ENCODE measurements around the gene EFNA4. TPM values are rescaled to one million over a fixed set of nuclear protein-coding genes. Genes with fewer than 3 reads are reported as not detected.

The EFNA4 gene
- total and polyA plus RNA-seq, 4 donors: 1.8 to 4.7 (median 3.3) TPM

GRCh38 chr1:155032886-155033285 lies 30.7 kb upstream of the EFNA4 start:
- Histone ChIP-seq H3K4me1 (ENCODE audit: control insufficient read depth in 4 of 4, insufficient read depth in 4 of 4, low read length in 3 of 4) (peaks cover 0 to under 1% (median 0%) of the 10 kb centered on the region in 4 donors), H3K4me3 (ENCODE audit: low read depth in 1 of 3, low read length in 3 of 3) (no peak overlapping the region), H3K27me3 (ENCODE audit: control insufficient read depth in 4 of 4, insufficient read depth in 4 of 4, low read length in 3 of 4) (no peaks in the 10 kb centered on the region), H3K9me3 (ENCODE audit: control insufficient read depth in 4 of 4, low read length in 3 of 4) (no peaks in the 10 kb centered on the region), H3K9ac (ENCODE audit: low read depth in 1 of 2, low read length in 2 of 2) (no peak overlapping the region), H3K36me3 (ENCODE audit: control insufficient read depth in 4 of 4, insufficient read depth in 3 of 4, low read depth in 1 of 4, low read length in 3 of 4) (no peaks in the 10 kb centered on the region), H3K27ac (ENCODE audit: low read depth in 1 of 2, low read length in 2 of 2) (no peak overlapping the region)
- WGBS: 95% methylated on average over 12 of the region's 12 CpGs
- DNase-seq (ENCODE audit: low spot score): no peak
- TF ChIP-seq TAF1 (conservative IDR thresholded peaks at IDR 0.05) (no peak), ATF3 (IDR thresholded peaks at IDR 0.05) (no peak), FOXA1 (IDR thresholded peaks at IDR 0.05) (no peak), JUND (IDR thresholded peaks at IDR 0.05) (no peak), RAD21 (IDR thresholded peaks at IDR 0.05) (no peak), SP1 (IDR thresholded peaks at IDR 0.05) (no peak), NR2F2 (IDR thresholded peaks at IDR 0.05) (no peak), EGR1 (IDR thresholded peaks at IDR 0.05; ENCODE audit: low read depth in 2 of 2) (no peak), HNF4A (conservative IDR thresholded peaks at IDR 0.05) (no peak), HNF4G (IDR thresholded peaks at IDR 0.05) (no peak), FOXA2 (IDR thresholded peaks at IDR 0.05) (no peak), YY1 (IDR thresholded peaks at IDR 0.05) (no peak), GABPA (IDR thresholded peaks at IDR 0.05 in 1 of 2, conservative IDR thresholded peaks at IDR 0.05 in 1 of 2) (no peak), RXRA (IDR thresholded peaks at IDR 0.05) (no peak)
- TF ChIP-seq, protein P1, sequence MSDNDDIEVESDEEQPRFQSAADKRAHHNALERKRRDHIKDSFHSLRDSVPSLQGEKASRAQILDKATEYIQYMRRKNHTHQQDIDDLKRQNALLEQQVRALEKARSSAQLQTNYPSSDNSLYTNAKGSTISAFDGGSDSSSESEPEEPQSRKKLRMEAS (IDR thresholded peaks at IDR 0.05): no peak
- TF ChIP-seq, protein P2, sequence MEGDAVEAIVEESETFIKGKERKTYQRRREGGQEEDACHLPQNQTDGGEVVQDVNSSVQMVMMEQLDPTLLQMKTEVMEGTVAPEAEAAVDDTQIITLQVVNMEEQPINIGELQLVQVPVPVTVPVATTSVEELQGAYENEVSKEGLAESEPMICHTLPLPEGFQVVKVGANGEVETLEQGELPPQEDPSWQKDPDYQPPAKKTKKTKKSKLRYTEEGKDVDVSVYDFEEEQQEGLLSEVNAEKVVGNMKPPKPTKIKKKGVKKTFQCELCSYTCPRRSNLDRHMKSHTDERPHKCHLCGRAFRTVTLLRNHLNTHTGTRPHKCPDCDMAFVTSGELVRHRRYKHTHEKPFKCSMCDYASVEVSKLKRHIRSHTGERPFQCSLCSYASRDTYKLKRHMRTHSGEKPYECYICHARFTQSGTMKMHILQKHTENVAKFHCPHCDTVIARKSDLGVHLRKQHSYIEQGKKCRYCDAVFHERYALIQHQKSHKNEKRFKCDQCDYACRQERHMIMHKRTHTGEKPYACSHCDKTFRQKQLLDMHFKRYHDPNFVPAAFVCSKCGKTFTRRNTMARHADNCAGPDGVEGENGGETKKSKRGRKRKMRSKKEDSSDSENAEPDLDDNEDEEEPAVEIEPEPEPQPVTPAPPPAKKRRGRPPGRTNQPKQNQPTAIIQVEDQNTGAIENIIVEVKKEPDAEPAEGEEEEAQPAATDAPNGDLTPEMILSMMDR (IDR thresholded peaks at IDR 0.05; ENCODE audit: low read depth, low read length, missing input control): no peak
- TF ChIP-seq, protein P3, sequence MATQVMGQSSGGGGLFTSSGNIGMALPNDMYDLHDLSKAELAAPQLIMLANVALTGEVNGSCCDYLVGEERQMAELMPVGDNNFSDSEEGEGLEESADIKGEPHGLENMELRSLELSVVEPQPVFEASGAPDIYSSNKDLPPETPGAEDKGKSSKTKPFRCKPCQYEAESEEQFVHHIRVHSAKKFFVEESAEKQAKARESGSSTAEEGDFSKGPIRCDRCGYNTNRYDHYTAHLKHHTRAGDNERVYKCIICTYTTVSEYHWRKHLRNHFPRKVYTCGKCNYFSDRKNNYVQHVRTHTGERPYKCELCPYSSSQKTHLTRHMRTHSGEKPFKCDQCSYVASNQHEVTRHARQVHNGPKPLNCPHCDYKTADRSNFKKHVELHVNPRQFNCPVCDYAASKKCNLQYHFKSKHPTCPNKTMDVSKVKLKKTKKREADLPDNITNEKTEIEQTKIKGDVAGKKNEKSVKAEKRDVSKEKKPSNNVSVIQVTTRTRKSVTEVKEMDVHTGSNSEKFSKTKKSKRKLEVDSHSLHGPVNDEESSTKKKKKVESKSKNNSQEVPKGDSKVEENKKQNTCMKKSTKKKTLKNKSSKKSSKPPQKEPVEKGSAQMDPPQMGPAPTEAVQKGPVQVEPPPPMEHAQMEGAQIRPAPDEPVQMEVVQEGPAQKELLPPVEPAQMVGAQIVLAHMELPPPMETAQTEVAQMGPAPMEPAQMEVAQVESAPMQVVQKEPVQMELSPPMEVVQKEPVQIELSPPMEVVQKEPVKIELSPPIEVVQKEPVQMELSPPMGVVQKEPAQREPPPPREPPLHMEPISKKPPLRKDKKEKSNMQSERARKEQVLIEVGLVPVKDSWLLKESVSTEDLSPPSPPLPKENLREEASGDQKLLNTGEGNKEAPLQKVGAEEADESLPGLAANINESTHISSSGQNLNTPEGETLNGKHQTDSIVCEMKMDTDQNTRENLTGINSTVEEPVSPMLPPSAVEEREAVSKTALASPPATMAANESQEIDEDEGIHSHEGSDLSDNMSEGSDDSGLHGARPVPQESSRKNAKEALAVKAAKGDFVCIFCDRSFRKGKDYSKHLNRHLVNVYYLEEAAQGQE (IDR thresholded peaks at IDR 0.05): no peak
- TF ChIP-seq, protein P4, sequence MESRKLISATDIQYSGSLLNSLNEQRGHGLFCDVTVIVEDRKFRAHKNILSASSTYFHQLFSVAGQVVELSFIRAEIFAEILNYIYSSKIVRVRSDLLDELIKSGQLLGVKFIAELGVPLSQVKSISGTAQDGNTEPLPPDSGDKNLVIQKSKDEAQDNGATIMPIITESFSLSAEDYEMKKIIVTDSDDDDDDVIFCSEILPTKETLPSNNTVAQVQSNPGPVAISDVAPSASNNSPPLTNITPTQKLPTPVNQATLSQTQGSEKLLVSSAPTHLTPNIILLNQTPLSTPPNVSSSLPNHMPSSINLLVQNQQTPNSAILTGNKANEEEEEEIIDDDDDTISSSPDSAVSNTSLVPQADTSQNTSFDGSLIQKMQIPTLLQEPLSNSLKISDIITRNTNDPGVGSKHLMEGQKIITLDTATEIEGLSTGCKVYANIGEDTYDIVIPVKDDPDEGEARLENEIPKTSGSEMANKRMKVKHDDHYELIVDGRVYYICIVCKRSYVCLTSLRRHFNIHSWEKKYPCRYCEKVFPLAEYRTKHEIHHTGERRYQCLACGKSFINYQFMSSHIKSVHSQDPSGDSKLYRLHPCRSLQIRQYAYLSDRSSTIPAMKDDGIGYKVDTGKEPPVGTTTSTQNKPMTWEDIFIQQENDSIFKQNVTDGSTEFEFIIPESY (IDR thresholded peaks at IDR 0.05): no peak

All from liver (tissue), 9 donors.